Activated gamma-delta T cell treated with Interleukin-2 at 50 U/mL for 16 hours (primary cell): ENCODE data around the gene STEAP1B.

Source experiments
- DNase-seq: peaks from one replicate; pipeline ENCODE4 v3.0.0-alpha.2; 2020

STEAP1B gene

GRCh38 chr7:22427104-22427503 lies 72.9 kb downstream of the STEAP1B start:
- DNase-seq, result no peak

- no peak for DNase-seq
Observed at GRCh38 chr7:22426463-22427094, 73.4 kb downstream of the STEAP1B start.

- no peak for DNase-seq
Observed at GRCh38 chr7:22425361-22425760, 74.6 kb downstream of the STEAP1B start.

GRCh38 chr7:22422831-22423615 lies 77.0 kb downstream of the STEAP1B start:
- no peak for DNase-seq

GRCh38 chr7:22420973-22421635 lies 78.9 kb downstream of the STEAP1B start:
- DNase-seq, result no peak

GRCh38 chr7:22420008-22420407 lies 80.0 kb downstream of the STEAP1B start:
- DNase-seq, result no peak

- no peak for DNase-seq
Observed at GRCh38 chr7:22419488-22419887, 80.5 kb downstream of the STEAP1B start.

GRCh38 chr7:22418251-22419046 lies 81.5 kb downstream of the STEAP1B start:
- DNase-seq, result no peak

GRCh38 chr7:22417841-22418240 lies 82.1 kb downstream of the STEAP1B start:
- no peak for DNase-seq

GRCh38 chr7:22417349-22417748 lies 82.6 kb downstream of the STEAP1B start:
- DNase-seq, result no peak

- no peak for DNase-seq
Observed at GRCh38 chr7:22414424-22414823, 85.6 kb downstream of the STEAP1B start.

GRCh38 chr7:22413211-22413610 lies 86.8 kb downstream of the STEAP1B start:
- no peak for DNase-seq

GRCh38 chr7:22411977-22412693 lies 87.9 kb downstream of the STEAP1B start:
- no peak for DNase-seq

GRCh38 chr7:22406715-22407114 lies 93.3 kb downstream of the STEAP1B start:
- DNase-seq, result no peak

- DNase-seq, result no peak
Observed at GRCh38 chr7:22404421-22405023, 95.5 kb downstream of the STEAP1B start.

- no peak for DNase-seq
Observed at GRCh38 chr7:22403344-22403743, 96.6 kb downstream of the STEAP1B start.

GRCh38 chr7:22402250-22402649 lies 97.7 kb downstream of the STEAP1B start:
- DNase-seq, result no peak

GRCh38 chr7:22400936-22401553 lies 98.9 kb downstream of the STEAP1B start:
- DNase-seq, result no peak

GRCh38 chr7:22400150-22400814 lies 99.7 kb downstream of the STEAP1B start:
- no peak for DNase-seq

GRCh38 chr7:22399546-22399945 lies 100.4 kb downstream of the STEAP1B start:
- no peak for DNase-seq

GRCh38 chr7:22399091-22399490 lies 100.9 kb downstream of the STEAP1B start:
- DNase-seq, result no peak
